Type B pancreatic cell (in vitro differentiated cells): ENCODE data around the gene NAA15. TPM values are rescaled to one million over a fixed set of nuclear protein-coding genes. Genes with fewer than 3 reads are reported as not detected.

Experiments used
- DNase-seq: peaks from one replicate; pipeline ENCODE4 v3.0.0; 2021; ENCODE audit warnings: mixed read lengths; ENCODE audit not compliant: unreplicated experiment; ENCODE audit errors: extremely low spot score
- H3K27ac Mint-ChIP-seq: 2 replicates; pipeline ENCODE4 v1.8.0; 2021; ENCODE audit warnings: mild to moderate bottlenecking, mixed read lengths
- H3K27me3 Mint-ChIP-seq: 2 replicates; pipeline ENCODE4 v1.8.0; 2021; ENCODE audit warnings: mixed read lengths
- H3K36me3 Mint-ChIP-seq: 2 replicates; pipeline ENCODE4 v1.8.0; 2021; ENCODE audit warnings: mixed read lengths
- H3K4me1 Mint-ChIP-seq: one replicate; pipeline ENCODE4 v1.8.0; 2021; ENCODE audit warnings: mixed read lengths; ENCODE audit not compliant: unreplicated experiment
- H3K4me3 Mint-ChIP-seq: 2 replicates; pipeline ENCODE4 v1.8.0; 2021; ENCODE audit warnings: mild to moderate bottlenecking, mixed read lengths
- H3K9me3 Mint-ChIP-seq: 2 replicates; pipeline ENCODE4 v1.8.0; 2021; ENCODE audit warnings: mixed read lengths
- CTCF ChIP-seq: fragments of 200-600 bp; sonication (generic); conservative IDR thresholded peaks from 2 replicates; pipeline ENCODE4 v1.5.0; 2021; ENCODE audit warnings: antibody characterized with exemption, mild to moderate bottlenecking
- total RNA-seq: library from RNA; stranded (reverse); gene quantifications from 2 replicates; pipeline ENCODE4 v1.2.1, GENCODE V29; 2021; ENCODE audit warnings: low replicate concordance

NAA15 gene
- total RNA-seq, 1 donor from 2014 or later: 61.2 TPM

- H3K27ac Mint-ChIP-seq: no peak overlapping the region
- H3K36me3 Mint-ChIP-seq: peaks cover 27% of the 10 kb centered on the region
- TF ChIP-seq CTCF: no peak
- DNase-seq: no peak
- peaks cover 6% of the 10 kb centered on the region for H3K9me3 Mint-ChIP-seq
- peaks cover 8% of the 10 kb centered on the region for H3K4me1 Mint-ChIP-seq
- no peaks in the 10 kb centered on the region for H3K27me3 Mint-ChIP-seq
- no peak overlapping the region for H3K4me3 Mint-ChIP-seq
Measured at GRCh38 chr4:139324620-139325019, 23.3 kb downstream of the NAA15 start.

- Mint-ChIP-seq H3K4me1 (peaks cover 5% of the 10 kb centered on the region), H3K27ac (peak overlapping the region; percentile 93), H3K36me3 (peaks cover 20% of the 10 kb centered on the region), H3K27me3 (no peaks in the 10 kb centered on the region), H3K4me3 (peak overlapping the region; percentile 65), H3K9me3 (peaks cover 4% of the 10 kb centered on the region)
- no peak for DNase-seq
- no peak for TF ChIP-seq CTCF
Measured at GRCh38 chr4:139329665-139330200, 28.4 kb downstream of the NAA15 start.

- Mint-ChIP-seq H3K27ac (peak overlapping the region; percentile 93), H3K36me3 (peaks cover 21% of the 10 kb centered on the region), H3K27me3 (no peaks in the 10 kb centered on the region), H3K9me3 (peaks cover 4% of the 10 kb centered on the region), H3K4me1 (peaks cover 5% of the 10 kb centered on the region), H3K4me3 (peak overlapping the region; percentile 11)
- TF ChIP-seq CTCF: no peak
- no peak for DNase-seq
Measured at GRCh38 chr4:139330283-139330682, 29.0 kb downstream of the NAA15 start.

- H3K4me3 Mint-ChIP-seq: no peak overlapping the region
- H3K27me3 Mint-ChIP-seq: no peaks in the 10 kb centered on the region
- no peak for TF ChIP-seq CTCF
- peaks cover 5% of the 10 kb centered on the region for H3K4me1 Mint-ChIP-seq
- peaks cover 21% of the 10 kb centered on the region for H3K36me3 Mint-ChIP-seq
- H3K27ac Mint-ChIP-seq: peak overlapping the region; percentile 24
- no peak for DNase-seq
- peaks cover 4% of the 10 kb centered on the region for H3K9me3 Mint-ChIP-seq
Measured at GRCh38 chr4:139331185-139331584, 29.9 kb downstream of the NAA15 start.

GRCh38 chr4:139333046-139333445 lies 31.7 kb downstream of the NAA15 start:
- no peaks in the 10 kb centered on the region for H3K27me3 Mint-ChIP-seq
- H3K4me3 Mint-ChIP-seq: no peak overlapping the region
- peaks cover 5% of the 10 kb centered on the region for H3K4me1 Mint-ChIP-seq
- peaks cover 4% of the 10 kb centered on the region for H3K9me3 Mint-ChIP-seq
- H3K36me3 Mint-ChIP-seq: peaks cover 31% of the 10 kb centered on the region
- no peak for DNase-seq
- H3K27ac Mint-ChIP-seq: no peak overlapping the region
- TF ChIP-seq CTCF: no peak

GRCh38 chr4:139337612-139338011 lies 36.3 kb downstream of the NAA15 start:
- no peak overlapping the region for H3K27ac Mint-ChIP-seq
- TF ChIP-seq CTCF: no peak
- no peaks in the 10 kb centered on the region for H3K27me3 Mint-ChIP-seq
- no peak overlapping the region for H3K4me3 Mint-ChIP-seq
- H3K4me1 Mint-ChIP-seq: no peaks in the 10 kb centered on the region
- no peaks in the 10 kb centered on the region for H3K9me3 Mint-ChIP-seq
- H3K36me3 Mint-ChIP-seq: peaks cover 25% of the 10 kb centered on the region
- DNase-seq: no peak
